Measurements from ENCODE around the gene PHLDA2.

PHLDA2 gene

DNA sequence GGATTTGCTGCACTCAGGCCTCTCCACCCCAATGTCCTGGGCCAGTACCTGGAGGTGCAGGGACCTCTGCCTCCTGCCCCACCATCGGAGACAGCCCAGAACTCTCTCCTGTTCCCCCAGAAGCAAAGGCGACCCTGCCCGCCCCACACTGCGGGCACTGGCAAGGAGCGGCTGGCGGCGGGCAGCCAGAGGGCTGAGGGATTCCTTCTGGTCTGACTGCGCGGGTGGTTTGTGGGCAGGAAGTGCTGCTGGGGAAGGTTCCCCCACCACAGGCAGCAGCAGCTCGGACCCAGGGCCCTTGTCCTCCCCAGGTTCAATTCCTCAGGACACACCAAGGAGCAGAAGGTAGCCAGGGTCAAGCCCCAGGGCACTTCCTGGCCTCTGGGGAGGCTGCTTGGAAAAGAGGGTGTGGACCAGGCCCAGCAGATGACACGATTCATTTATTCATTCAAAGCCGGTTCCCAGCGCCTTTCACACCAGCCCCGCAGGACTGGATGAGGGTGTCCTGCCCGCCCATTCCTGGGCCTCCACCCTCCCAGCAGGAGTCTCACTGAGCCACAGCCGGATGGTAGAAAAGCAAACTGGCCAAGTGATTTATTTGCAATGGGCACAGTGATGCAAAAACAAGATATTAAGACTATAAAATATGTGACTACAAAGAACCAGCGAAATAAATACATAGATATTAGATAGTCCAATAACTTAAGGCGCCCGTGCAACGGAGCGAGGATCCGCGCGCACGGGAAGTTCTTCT, 1.2 kb downstream of the PHLDA2 start:
- Histone ChIP-seq H3K36me3 (ENCODE audit: control insufficient read depth, insufficient read depth, low read length) (peaks cover 6% of the 10 kb centered on the region), H3K4me3 (ENCODE audit: extremely low read depth, insufficient read depth, low read length, poor library complexity, severe bottlenecking) (peak overlapping the region; percentile 78), H3K9me3 (ENCODE audit: control insufficient read depth, low read length) (no peaks in the 10 kb centered on the region), H3K4me1 (ENCODE audit: control insufficient read depth, insufficient read depth, low read length, poor library complexity, severe bottlenecking) (peaks cover 19% of the 10 kb centered on the region), H3K27ac (ENCODE audit: low read depth, low read length, severe bottlenecking) (no peak overlapping the region)
- 19 to 28% methylated on average over 16 to 23 of the region's 25 CpGs for WGBS, 2 experiments (ENCODE audit: insufficient coverage in 2 of 2)

DNA sequence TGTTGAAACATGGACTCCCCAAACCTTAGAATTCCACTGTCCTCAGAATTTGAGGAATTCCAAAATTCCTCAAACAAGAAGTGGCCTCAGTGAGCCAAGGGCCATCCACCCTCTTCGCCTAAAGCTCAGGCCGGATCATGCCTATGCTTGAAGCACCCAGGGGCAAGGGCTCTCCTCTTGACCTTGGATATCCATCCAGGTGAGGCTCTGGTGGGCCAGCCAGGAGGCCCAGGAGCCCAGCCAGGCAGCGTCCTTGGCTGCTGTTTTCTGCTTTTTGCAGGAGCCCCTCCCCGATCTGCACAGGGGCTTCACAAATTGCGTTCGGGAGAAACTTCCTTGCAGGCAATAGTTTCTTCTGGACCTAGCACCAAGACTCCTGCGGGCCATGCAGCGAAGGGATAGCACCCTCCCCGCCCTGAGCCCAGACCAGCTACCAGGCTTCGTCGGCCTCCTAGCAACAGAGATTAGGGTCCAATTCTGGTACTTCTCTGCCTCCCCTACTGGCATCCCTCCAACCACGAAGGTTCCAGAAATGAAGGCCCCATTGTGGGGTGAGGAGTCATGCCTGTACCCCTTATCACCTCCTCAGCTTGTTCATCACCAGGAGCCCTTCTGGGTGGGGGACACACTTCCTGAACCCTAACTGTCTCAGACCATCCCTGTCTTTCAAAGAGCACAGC, 2.0 kb downstream of the PHLDA2 start:
- Histone ChIP-seq H3K4me1 (ENCODE audit: control insufficient read depth, insufficient read depth, low read length, poor library complexity, severe bottlenecking) (peaks cover 18% of the 10 kb centered on the region), H3K9me3 (ENCODE audit: control insufficient read depth, low read length) (no peaks in the 10 kb centered on the region), H3K4me3 (ENCODE audit: extremely low read depth, insufficient read depth, low read length, poor library complexity, severe bottlenecking) (peak overlapping the region; percentile 78), H3K27ac (ENCODE audit: low read depth, low read length, severe bottlenecking) (no peak overlapping the region), H3K36me3 (ENCODE audit: control insufficient read depth, insufficient read depth, low read length) (peaks cover 6% of the 10 kb centered on the region)
- WGBS, 2 experiments (ENCODE audit: insufficient coverage in 2 of 2): 87 to 93% methylated on average over 10 to 11 of the region's 12 CpGs

DNA sequence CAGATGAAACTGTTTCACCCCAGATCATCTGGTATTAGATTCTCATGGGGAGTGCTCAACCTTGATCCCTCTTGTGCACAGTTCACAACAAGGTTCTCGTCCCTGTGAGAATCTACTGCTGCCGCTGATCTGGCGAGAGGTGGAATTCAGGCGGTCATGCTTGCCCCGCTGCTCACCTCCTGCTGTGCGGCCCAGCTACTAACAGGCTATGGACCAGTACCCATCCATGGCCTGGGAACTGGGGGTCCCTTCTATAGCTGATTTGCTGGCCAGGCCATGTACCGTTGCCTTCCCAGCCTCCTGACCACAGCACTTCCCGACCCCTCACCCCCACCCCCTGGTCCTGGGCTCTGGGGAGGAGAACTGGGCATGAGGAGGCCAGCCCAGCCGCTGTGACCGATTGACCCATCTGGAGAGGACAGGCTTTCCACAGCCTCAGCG, 2.6 kb downstream of the PHLDA2 start:
- Histone ChIP-seq H3K9me3 (ENCODE audit: control insufficient read depth, low read length) (no peaks in the 10 kb centered on the region), H3K27ac (ENCODE audit: low read depth, low read length, severe bottlenecking) (no peak overlapping the region), H3K4me3 (ENCODE audit: extremely low read depth, insufficient read depth, low read length, poor library complexity, severe bottlenecking) (no peak overlapping the region), H3K36me3 (ENCODE audit: control insufficient read depth, insufficient read depth, low read length) (peaks cover 6% of the 10 kb centered on the region), H3K4me1 (ENCODE audit: control insufficient read depth, insufficient read depth, low read length, poor library complexity, severe bottlenecking) (peaks cover 18% of the 10 kb centered on the region)
- WGBS, 2 experiments (ENCODE audit: insufficient coverage in 2 of 2): 89 to 90% methylated on average over 7 to 8 of the region's 11 CpGs

DNA sequence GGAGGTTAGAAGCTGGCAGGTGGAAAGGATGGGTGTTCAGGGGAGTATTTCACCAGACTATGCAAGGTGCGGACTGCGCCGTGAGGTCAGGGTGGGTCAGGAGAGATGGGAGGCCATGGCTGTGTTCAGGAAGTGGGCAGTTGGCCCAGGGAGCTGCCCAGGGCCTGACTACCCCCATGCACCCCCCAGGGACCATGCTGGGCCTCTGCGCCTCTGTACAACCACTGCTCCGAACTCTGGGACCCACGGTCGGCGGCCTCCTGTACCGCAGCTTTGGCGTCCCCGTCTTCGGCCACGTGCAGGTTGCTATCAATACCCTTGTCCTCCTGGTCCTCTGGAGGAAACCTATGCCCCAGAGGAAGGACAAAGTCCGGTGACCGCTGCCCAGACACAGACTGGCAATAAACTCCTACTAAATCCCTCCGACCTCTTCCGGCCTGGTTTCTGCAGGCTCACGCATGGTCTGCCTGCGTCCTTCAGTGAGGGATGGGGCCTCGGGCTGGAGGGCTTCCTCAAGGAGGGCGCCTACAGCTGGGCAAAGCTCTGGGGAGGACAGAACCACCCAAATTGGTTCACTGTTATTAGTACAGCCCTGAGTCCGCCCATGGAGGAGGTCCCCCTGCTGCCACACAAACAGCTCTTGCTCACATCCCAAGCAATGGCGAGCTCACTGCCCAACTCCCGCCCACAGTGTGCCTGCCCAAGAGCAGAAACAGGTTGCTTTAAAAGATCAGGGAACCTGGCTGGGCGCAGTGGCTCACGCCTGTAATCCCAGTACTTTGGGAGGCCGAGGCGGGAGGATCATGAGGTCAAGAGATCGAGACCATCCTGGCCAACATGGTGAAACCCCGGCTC, 4.2 kb downstream of the PHLDA2 start:
- Histone ChIP-seq H3K27ac (ENCODE audit: low read depth, low read length, severe bottlenecking) (no peak overlapping the region), H3K4me1 (ENCODE audit: control insufficient read depth, insufficient read depth, low read length, poor library complexity, severe bottlenecking) (peaks cover 12% of the 10 kb centered on the region), H3K36me3 (ENCODE audit: control insufficient read depth, insufficient read depth, low read length) (peaks cover 6% of the 10 kb centered on the region), H3K4me3 (ENCODE audit: extremely low read depth, insufficient read depth, low read length, poor library complexity, severe bottlenecking) (no peak overlapping the region), H3K9me3 (ENCODE audit: control insufficient read depth, low read length) (no peaks in the 10 kb centered on the region)
- 90 to 93% methylated on average over 27 to 28 of the region's 30 CpGs for WGBS, 2 experiments (ENCODE audit: insufficient coverage in 2 of 2)

DNA sequence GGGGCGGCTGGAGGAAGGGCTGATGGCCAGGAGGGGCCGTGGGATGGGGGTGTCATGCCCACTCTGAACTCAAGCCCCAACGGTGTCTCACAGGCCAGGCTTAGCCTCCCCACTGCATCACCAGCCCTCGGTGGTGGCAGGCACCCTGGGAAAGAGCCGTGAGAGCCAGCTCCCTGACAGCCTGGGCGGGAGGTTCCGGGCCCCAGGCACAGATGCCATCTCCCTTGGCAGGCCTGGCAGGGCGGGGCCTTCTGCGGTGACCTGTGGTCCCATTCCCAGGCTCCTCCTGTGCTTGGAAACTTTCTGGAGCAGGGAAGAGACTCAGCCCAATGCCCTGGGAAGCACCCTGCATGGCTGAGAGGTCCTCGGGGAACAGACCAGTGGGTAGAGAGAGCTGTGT, 4.8 kb downstream of the PHLDA2 start:
- H3K36me3 ChIP-seq (ENCODE audit: control insufficient read depth, insufficient read depth, low read length): peaks cover 6% of the 10 kb centered on the region
- no peak overlapping the region for H3K27ac ChIP-seq (ENCODE audit: low read depth, low read length, severe bottlenecking)
- H3K4me3 ChIP-seq (ENCODE audit: extremely low read depth, insufficient read depth, low read length, poor library complexity, severe bottlenecking): no peak overlapping the region
- H3K4me1 ChIP-seq (ENCODE audit: control insufficient read depth, insufficient read depth, low read length, poor library complexity, severe bottlenecking): peaks cover 12% of the 10 kb centered on the region
- H3K9me3 ChIP-seq (ENCODE audit: control insufficient read depth, low read length): no peaks in the 10 kb centered on the region
- 83 to 95% methylated on average over 10 of the region's 10 CpGs for WGBS, 2 experiments (ENCODE audit: insufficient coverage in 2 of 2)

- H3K36me3 ChIP-seq (ENCODE audit: control insufficient read depth, insufficient read depth, low read length): peaks cover 9% of the 10 kb centered on the region
- H3K4me3 ChIP-seq (ENCODE audit: extremely low read depth, insufficient read depth, low read length, poor library complexity, severe bottlenecking): no peak overlapping the region
- peaks cover 12% of the 10 kb centered on the region for H3K4me1 ChIP-seq (ENCODE audit: control insufficient read depth, insufficient read depth, low read length, poor library complexity, severe bottlenecking)
- 94% methylated on average over 22 of the region's 22 CpGs for WGBS, 2 experiments (ENCODE audit: insufficient coverage in 2 of 2)
- no peaks in the 10 kb centered on the region for H3K9me3 ChIP-seq (ENCODE audit: control insufficient read depth, low read length)
- H3K27ac ChIP-seq (ENCODE audit: low read depth, low read length, severe bottlenecking): no peak overlapping the region
Observed at GRCh38 chr11:2923446-2924375, 5.5 kb downstream of the PHLDA2 start.

DNA sequence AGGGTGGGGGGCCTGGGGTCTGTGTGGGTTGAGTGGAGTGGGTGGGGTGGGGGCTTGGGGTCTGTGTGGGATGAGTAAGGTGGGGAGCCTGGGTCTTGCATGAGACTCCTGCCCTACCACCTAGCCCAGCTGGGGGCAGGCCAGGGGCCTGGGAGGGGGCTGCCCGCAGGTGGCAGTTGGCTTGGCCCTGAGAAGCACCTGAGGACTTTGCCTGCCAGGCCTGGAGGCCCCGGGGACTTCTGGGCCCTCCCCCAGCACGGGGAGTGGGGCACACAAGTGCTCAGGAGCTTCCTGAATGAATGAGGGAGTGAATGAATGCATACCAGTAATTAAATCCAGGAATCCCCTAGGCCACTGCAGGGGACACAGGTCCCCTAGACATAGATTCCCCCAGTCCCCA, 6.6 kb downstream of the PHLDA2 start:
- Histone ChIP-seq H3K4me3 (ENCODE audit: extremely low read depth, insufficient read depth, low read length, poor library complexity, severe bottlenecking) (no peak overlapping the region), H3K9me3 (ENCODE audit: control insufficient read depth, low read length) (no peaks in the 10 kb centered on the region), H3K27ac (ENCODE audit: low read depth, low read length, severe bottlenecking) (no peak overlapping the region), H3K4me1 (ENCODE audit: control insufficient read depth, insufficient read depth, low read length, poor library complexity, severe bottlenecking) (peaks cover 12% of the 10 kb centered on the region), H3K36me3 (ENCODE audit: control insufficient read depth, insufficient read depth, low read length) (peaks cover 9% of the 10 kb centered on the region)
- WGBS, 2 experiments (ENCODE audit: insufficient coverage in 2 of 2): 83 to 92% methylated on average over 2 to 3 of the region's 3 CpGs

- Histone ChIP-seq H3K4me1 (ENCODE audit: control insufficient read depth, insufficient read depth, low read length, poor library complexity, severe bottlenecking) (peaks cover 7% of the 10 kb centered on the region), H3K9me3 (ENCODE audit: control insufficient read depth, low read length) (no peaks in the 10 kb centered on the region), H3K36me3 (ENCODE audit: control insufficient read depth, insufficient read depth, low read length) (peaks cover 9% of the 10 kb centered on the region), H3K4me3 (ENCODE audit: extremely low read depth, insufficient read depth, low read length, poor library complexity, severe bottlenecking) (no peak overlapping the region), H3K27ac (ENCODE audit: low read depth, low read length, severe bottlenecking) (no peak overlapping the region)
- 92 to 96% methylated on average over 16 to 24 of the region's 29 CpGs for WGBS, 2 experiments (ENCODE audit: insufficient coverage in 2 of 2)
Observed at GRCh38 chr11:2921742-2922493, 7.3 kb downstream of the PHLDA2 start.

DNA sequence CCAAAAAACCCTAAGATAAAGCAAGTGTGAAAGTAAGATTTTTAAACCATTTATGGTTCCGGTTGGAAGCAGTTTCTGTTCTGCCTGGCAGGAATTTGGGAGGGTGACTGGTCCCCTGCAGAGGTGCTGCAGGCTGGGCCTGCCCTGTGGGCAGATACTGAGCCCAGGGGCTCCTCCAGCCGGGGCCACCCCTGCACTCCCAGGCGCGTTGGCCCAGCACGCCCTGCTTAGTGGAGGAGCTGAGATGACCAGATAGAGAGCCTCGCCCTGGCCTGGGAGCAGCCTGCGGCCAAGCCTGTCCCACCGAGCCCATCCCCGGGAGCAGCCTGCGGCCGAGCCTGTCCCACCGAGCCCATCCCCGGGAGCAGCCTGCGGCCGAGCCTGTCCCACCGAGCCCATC, 8.0 kb downstream of the PHLDA2 start:
- no peaks in the 10 kb centered on the region for H3K9me3 ChIP-seq (ENCODE audit: control insufficient read depth, low read length)
- peaks cover 1% of the 10 kb centered on the region for H3K4me1 ChIP-seq (ENCODE audit: control insufficient read depth, insufficient read depth, low read length, poor library complexity, severe bottlenecking)
- H3K36me3 ChIP-seq (ENCODE audit: control insufficient read depth, insufficient read depth, low read length): peaks cover 6% of the 10 kb centered on the region
- H3K4me3 ChIP-seq (ENCODE audit: extremely low read depth, insufficient read depth, low read length, poor library complexity, severe bottlenecking): no peak overlapping the region
- no peak overlapping the region for H3K27ac ChIP-seq (ENCODE audit: low read depth, low read length, severe bottlenecking)
- 93 to 100% methylated on average over 1 to 4 of the region's 16 CpGs for WGBS, 2 experiments (ENCODE audit: insufficient coverage in 2 of 2)
